ENCODE results near the gene HLA-DRA. TPM values are rescaled to one million over a fixed set of nuclear protein-coding genes. Genes with fewer than 3 reads are reported as not detected.

HLA-DRA gene
- total RNA-seq (2022) (not detected in 2 replicates), Bru-seq, nascent RNA (not detected), BruChase-seq, experiment 1, labeled RNA remaining after a 2-hour chase (not detected), BruChase-seq, experiment 2, labeled RNA remaining after a 6-hour chase (percentile 17 among the genes with signal in this experiment)
- long read RNA-seq = 0 reads

DNA sequence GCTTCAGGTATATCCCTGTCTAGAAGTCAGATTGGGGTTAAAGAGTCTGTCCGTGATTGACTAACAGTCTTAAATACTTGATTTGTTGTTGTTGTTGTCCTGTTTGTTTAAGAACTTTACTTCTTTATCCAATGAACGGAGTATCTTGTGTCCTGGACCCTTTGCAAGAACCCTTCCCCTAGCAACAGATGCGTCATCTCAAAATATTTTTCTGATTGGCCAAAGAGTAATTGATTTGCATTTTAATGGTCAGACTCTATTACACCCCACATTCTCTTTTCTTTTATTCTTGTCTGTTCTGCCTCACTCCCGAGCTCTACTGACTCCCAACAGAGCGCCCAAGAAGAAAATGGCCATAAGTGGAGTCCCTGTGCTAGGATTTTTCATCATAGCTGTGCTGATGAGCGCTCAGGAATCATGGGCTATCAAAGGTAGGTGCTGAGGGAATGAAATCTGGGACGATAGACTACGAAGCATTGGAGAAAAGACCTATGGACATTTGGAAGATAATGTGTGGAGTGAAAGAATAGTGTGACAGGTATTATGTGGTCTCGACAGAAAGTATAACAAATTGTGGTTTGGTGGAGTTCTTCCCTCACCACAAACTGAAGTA, at the start of gene HLA-DRA:
TSS of gene HLA-DRA (plus strand) at position 286 of the 613 bp plus-strand sequence. CDS start at position 350, 64 bp downstream.
- Histone ChIP-seq H3K36me3 (ENCODE audit: control insufficient read depth, insufficient read depth, low read length) (no peaks in the 10 kb centered on the region), H3K4me3 (ENCODE audit: low read depth, low read length) (no peak within 1 kb of the TSS)

DNA sequence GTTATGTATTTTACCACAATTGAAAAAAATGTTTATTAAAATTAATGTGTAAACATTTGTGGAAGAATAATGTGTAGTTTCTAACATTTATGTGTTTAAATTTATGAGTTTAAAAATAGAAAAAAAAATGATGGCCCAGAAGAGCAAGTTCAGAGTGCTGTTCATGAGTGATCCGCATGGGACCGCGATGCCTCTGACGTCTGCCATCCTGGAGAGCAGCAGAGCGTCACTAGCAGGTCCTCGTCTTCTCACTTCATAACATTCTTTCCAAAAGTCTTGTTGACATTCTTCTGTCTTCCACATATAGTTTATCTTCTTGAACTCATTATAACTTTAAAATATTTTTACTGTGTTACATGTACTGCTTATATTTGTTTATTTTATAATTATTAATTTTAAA, 48.2 kb upstream of the HLA-DRA start:
- Mint-ChIP-seq H3K27me3 (ENCODE audit: insufficient read depth, unreplicated experiment) (no peaks in the 10 kb centered on the region), H3K36me3 (ENCODE audit: insufficient read depth, unreplicated experiment) (no peaks in the 10 kb centered on the region), H3K9me3 (ENCODE audit: unreplicated experiment) (no peaks in the 10 kb centered on the region), H3K4me3 (ENCODE audit: unreplicated experiment) (no peak overlapping the region), H3K4me1 (ENCODE audit: low read depth, unreplicated experiment) (peaks cover 18% of the 10 kb centered on the region), H3K27ac (ENCODE audit: unreplicated experiment) (no peak overlapping the region)
- H3K4me1 ChIP-seq = peaks cover 7% of the 10 kb centered on the region
- no peak overlapping the region for H3K4me3 ChIP-seq (ENCODE audit: low read depth, low read length)
- POLR2A ChIA-PET = no interaction called here
- H3K9me3 ChIP-seq = no peaks in the 10 kb centered on the region
- no peak for DNase-seq
- CTCF ChIA-PET = no interaction called here
- intact Hi-C loops (cut with micrococcal nuclease; ENCODE audit: unreplicated experiment) = loop anchor here (5.0 kb wide), 1 partner anchor 144 kb away; no protein-coding TSS in a partner anchor
- no peaks in the 10 kb centered on the region for H3K36me3 ChIP-seq (ENCODE audit: control insufficient read depth, insufficient read depth, low read length)
- no TSS peak for BruUV-seq (replicated peaks)
- TF ChIP-seq, protein P1, sequence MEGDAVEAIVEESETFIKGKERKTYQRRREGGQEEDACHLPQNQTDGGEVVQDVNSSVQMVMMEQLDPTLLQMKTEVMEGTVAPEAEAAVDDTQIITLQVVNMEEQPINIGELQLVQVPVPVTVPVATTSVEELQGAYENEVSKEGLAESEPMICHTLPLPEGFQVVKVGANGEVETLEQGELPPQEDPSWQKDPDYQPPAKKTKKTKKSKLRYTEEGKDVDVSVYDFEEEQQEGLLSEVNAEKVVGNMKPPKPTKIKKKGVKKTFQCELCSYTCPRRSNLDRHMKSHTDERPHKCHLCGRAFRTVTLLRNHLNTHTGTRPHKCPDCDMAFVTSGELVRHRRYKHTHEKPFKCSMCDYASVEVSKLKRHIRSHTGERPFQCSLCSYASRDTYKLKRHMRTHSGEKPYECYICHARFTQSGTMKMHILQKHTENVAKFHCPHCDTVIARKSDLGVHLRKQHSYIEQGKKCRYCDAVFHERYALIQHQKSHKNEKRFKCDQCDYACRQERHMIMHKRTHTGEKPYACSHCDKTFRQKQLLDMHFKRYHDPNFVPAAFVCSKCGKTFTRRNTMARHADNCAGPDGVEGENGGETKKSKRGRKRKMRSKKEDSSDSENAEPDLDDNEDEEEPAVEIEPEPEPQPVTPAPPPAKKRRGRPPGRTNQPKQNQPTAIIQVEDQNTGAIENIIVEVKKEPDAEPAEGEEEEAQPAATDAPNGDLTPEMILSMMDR (IDR thresholded peaks at IDR 0.05; ENCODE audit: insufficient read depth in 1 of 2, low read depth in 1 of 2, low read length in 1 of 2, severe bottlenecking in 1 of 2, unreplicated experiment in 1 of 2) = no peak
- no peaks in the 10 kb centered on the region for H3K27me3 ChIP-seq (replicated peaks; ENCODE audit: control insufficient read depth, insufficient read depth, low read length)

More for the DNA sequence above, at the start of gene HLA-DRA:
- Mint-ChIP-seq H3K27ac (ENCODE audit: unreplicated experiment) (no peak within 1 kb of the TSS), H3K36me3 (ENCODE audit: insufficient read depth, unreplicated experiment) (no peaks in the 10 kb centered on the region), H3K4me3 (ENCODE audit: unreplicated experiment) (no peak within 1 kb of the TSS), H3K27me3 (ENCODE audit: insufficient read depth, unreplicated experiment) (peaks cover 23% of the 10 kb centered on the region), H3K4me1 (ENCODE audit: low read depth, unreplicated experiment) (no peaks in the 10 kb centered on the region), H3K9me3 (ENCODE audit: unreplicated experiment) (no peaks in the 10 kb centered on the region)
- ChIA-PET CTCF (no interaction called here), POLR2A (no interaction called here)
- no peaks in the 10 kb centered on the region for H3K27me3 ChIP-seq (replicated peaks; ENCODE audit: control insufficient read depth, insufficient read depth, low read length)
- intact Hi-C loops (cut with micrococcal nuclease; ENCODE audit: unreplicated experiment) = no loop called here
- H3K4me1 ChIP-seq = no peaks in the 10 kb centered on the region
- TF ChIP-seq, protein P1 (IDR thresholded peaks at IDR 0.05; ENCODE audit: insufficient read depth in 1 of 2, low read depth in 1 of 2, low read length in 1 of 2, severe bottlenecking in 1 of 2, unreplicated experiment in 1 of 2) = no peak
- no TSS peak for BruUV-seq (replicated peaks)
- peak in 1 of 2 experiments; percentile 35 for DNase-seq
- H3K9me3 ChIP-seq = no peaks in the 10 kb centered on the region

DNA sequence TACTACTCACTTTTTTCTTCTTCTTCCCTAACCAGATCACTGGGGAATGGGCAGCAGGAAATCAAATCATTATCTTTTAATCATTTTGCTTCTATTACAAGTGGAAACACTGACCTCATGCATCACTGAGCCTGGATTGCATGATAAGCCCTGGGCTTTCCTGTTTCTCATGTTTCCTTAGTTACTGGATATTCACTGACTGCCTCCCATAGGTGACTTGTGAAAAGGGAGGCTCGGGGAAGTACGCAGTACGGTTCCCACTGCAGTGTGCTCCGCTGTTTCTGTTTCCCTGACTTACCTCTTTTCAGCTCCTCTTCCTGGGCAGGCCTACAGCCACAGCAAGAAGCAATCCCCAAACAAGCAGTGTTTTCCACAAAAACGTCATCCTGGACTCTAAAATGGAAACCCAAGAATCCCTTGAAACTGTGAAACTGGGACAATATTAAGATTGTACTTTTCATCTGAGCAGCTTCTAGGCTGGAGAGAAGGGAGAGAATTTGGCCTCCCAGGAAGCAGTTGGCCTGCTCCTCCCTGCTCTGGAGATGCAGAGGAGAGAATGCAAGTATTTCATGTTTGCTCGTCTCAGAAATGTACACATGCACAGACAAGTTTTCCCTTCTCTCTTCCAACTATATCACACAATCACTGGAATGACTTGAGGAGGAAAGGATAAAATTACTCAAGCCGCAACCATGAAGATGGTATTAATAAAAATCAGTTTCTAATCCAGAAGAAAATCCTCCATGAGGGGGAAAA, 45.8 kb upstream of the HLA-DRA start:
- Histone ChIP-seq H3K9me3 (no peaks in the 10 kb centered on the region), H3K4me1 (no peaks in the 10 kb centered on the region), H3K4me3 (ENCODE audit: low read depth, low read length) (no peak overlapping the region), H3K27me3 (replicated peaks; ENCODE audit: control insufficient read depth, insufficient read depth, low read length) (no peaks in the 10 kb centered on the region), H3K36me3 (ENCODE audit: control insufficient read depth, insufficient read depth, low read length) (no peaks in the 10 kb centered on the region)
- intact Hi-C loops (cut with micrococcal nuclease; ENCODE audit: unreplicated experiment) = loop anchor here (5.0 kb wide), 1 partner anchor 147 kb away; no protein-coding TSS in a partner anchor
- H3K27me3 Mint-ChIP-seq (ENCODE audit: insufficient read depth, unreplicated experiment) = no peaks in the 10 kb centered on the region
- no peaks in the 10 kb centered on the region for H3K9me3 Mint-ChIP-seq (ENCODE audit: unreplicated experiment)
- ChIA-PET CTCF (no interaction called here), POLR2A (no interaction called here)
- no peak overlapping the region for H3K27ac Mint-ChIP-seq (ENCODE audit: unreplicated experiment)
- no TSS peak for BruUV-seq (replicated peaks)
- peak in 1 of 2 experiments; percentile 22 for DNase-seq
- TF ChIP-seq, protein P1 (IDR thresholded peaks at IDR 0.05; ENCODE audit: insufficient read depth in 1 of 2, low read depth in 1 of 2, low read length in 1 of 2, severe bottlenecking in 1 of 2, unreplicated experiment in 1 of 2) = no peak
- no peak overlapping the region for H3K4me3 Mint-ChIP-seq (ENCODE audit: unreplicated experiment)
- no peaks in the 10 kb centered on the region for H3K36me3 Mint-ChIP-seq (ENCODE audit: insufficient read depth, unreplicated experiment)
- peaks cover 7% of the 10 kb centered on the region for H3K4me1 Mint-ChIP-seq (ENCODE audit: low read depth, unreplicated experiment)

Measured in Caco-2 (cell line).